Adrenal gland (tissue), 12 donors: Measurements from ENCODE around the gene TRIOBP. TPM values are rescaled to one million over a fixed set of nuclear protein-coding genes. Genes with fewer than 3 reads are reported as not detected.

Experiments
- DNase-seq, 7 donors: peaks; one replicate each; pipeline ENCODE4 v3.0.0-alpha.2; 2019 to 2020
- H3K27ac ChIP-seq, 5 donors: fragments of 200-600 bp; sonication (generic) in 4 of 5; 1 replicate in 3 of 5; 2 replicates in 2 of 5; pipeline versions ENCODE4 v1.5.1 to v1.8.0; 2016 to 2020; ENCODE audit warnings: mild to moderate bottlenecking in 1 of 5
- H3K27me3 ChIP-seq: fragments of 200-600 bp; 2 replicates; pipeline ENCODE4 v1.8.0; 2021
- H3K36me3 ChIP-seq, 2 donors: fragments of 200-600 bp; replicated peaks in 1 of 2; 1 replicate in 1 of 2; 2 replicates in 1 of 2; pipeline versions ENCODE4 v1.5.1 to v1.8.0; 2018 to 2022
- H3K4me1 ChIP-seq, 2 donors: fragments of 200-600 bp; replicated peaks in 1 of 2; 1 replicate in 1 of 2; 2 replicates in 1 of 2; pipeline versions ENCODE4 v1.5.1 to v1.8.0; 2018 to 2021
- H3K4me3 ChIP-seq, 4 donors: fragments of 200-600 bp; sonication (generic) in 3 of 4; one replicate each; pipeline ENCODE4 v1.5.1; 2016 to 2018
- H3K9me3 ChIP-seq, 3 donors: fragments of 200-600 bp; sonication (generic) in 1 of 3; replicated peaks in 1 of 3; 1 replicate in 2 of 3; 2 replicates in 1 of 3; pipeline versions ENCODE4 v1.5.1 to v1.8.0; 2016 to 2021
- CTCF ChIP-seq, 6 experiments: fragments of 450-650 bp in 4 of 6; fragments of 200-600 bp in 2 of 6; sonication (generic) in 1 of 6; IDR thresholded peaks; 1 replicate in 5 of 6; 2 replicates in 1 of 6; pipeline versions ENCODE4 v1.5.1 to v1.8.0; 2016 to 2021; ENCODE audit warnings: antibody characterized with exemption in 6 of 6, mild to moderate bottlenecking in 2 of 6, moderate library complexity in 1 of 6
- POLR2A ChIP-seq, 2 donors: fragments of 450-650 bp; IDR thresholded peaks; one replicate each; pipeline ENCODE4 v1.6.1; 2017; ENCODE audit warnings: antibody characterized with exemption in 2 of 2, mild to moderate bottlenecking in 2 of 2, moderate library complexity in 1 of 2
- WGBS, 4 donors: extraction: QIAGEN DNeasy Blood & Tissue Kit in 2 of 4; methylation state at CpG; one replicate each; pipeline versions ENCODE4 v1.1.5 to v1.1.7; 2013 to 2017; 5-methylcytosine and 5-hydroxymethylcytosine counted together
- intact Hi-C, 2 donors: fragments of 100-400 bp; cut with DNase I; formaldehyde crosslinking; loops; one replicate each; pipeline versions ENCODE4 v1.14.1 to v1.15.0; 2022 to 2023
- polyA plus RNA-seq, 3 donors: library from polyadenylated mRNA; stranded (reverse); fragments of 200-250 nt in 2 of 3; fragments of 350-450 nt in 1 of 3; fragmentation: Illumina TruSeq in 1 of 3; extraction: RNeasy Lipid Tissue Mini Kit (QIAGEN cat#74804) in 1 of 3; gene quantifications; one replicate each; pipeline ENCODE4 v1.2.3, GENCODE V29; 2013 to 2014
- total RNA-seq, 9 donors: library from RNA; depleted of rRNA in 4 of 9; stranded (reverse); fragments of >200 nt in 4 of 9; fragments of 120-200 nt in 1 of 9; fragmentation: NEBNext Ultra II Directional in 1 of 9; extraction: Animal tissue kit (Norgen Biotek cat#: 25700) in 1 of 9; gene quantifications; one replicate each; pipeline versions ENCODE4 v1.1.0 to v1.2.4, GENCODE V29; 2013 to 2023
- donor health status: healthy with polysubstance abuse.
- donor health status: Bipolar disorder and iron deficiency.
- donor health status: DM: yes; HTN: yes; CAD: no.
- donor health status: DM: no; HTN: no; CAD: no.
- donor health status: DM: no; HTN: no; CAD: no.
- donor health status: DM: yes; HTN: yes; CAD: no.

TRIOBP gene
- total and polyA plus RNA-seq, 12 donors = 24.6 to 146 (median 90.3) TPM

- WGBS, 4 donors = 5 to 18% (median 6%) methylated on average over 15 to 87 of the region's 87 CpGs
- Histone ChIP-seq H3K9me3 (no peaks in the 10 kb centered on the region), H3K27ac (peak overlapping the region in 4 of 5 donors; percentile 11 to 88 (median 78)), H3K27me3 (no peaks in the 10 kb centered on the region), H3K4me3 (peak overlapping the region; percentile 25 to 60 (median 27)), H3K36me3 (no peaks in the 10 kb centered on the region), H3K4me1 (peaks cover 34 to 52% of the 10 kb centered on the region in 2 donors)
- TF ChIP-seq CTCF (IDR thresholded peaks at IDR 0.05) (no peak), POLR2A (IDR thresholded peaks at IDR 0.05) (peak; percentile 81 to 89)
- intact Hi-C loops = no loop called here
- DNase-seq = peak; percentile 85 to 94 (median 88)
These were observed 108.3 kb downstream of the TRIOBP start for GRCh38 chr22:37804881-37805809.

- H3K27ac ChIP-seq = peak overlapping the region in 4 of 5 donors; percentile 11 to 88 (median 78)
These were observed 109.0 kb downstream of the TRIOBP start for GRCh38 chr22:37805810-37806277.

DNA sequence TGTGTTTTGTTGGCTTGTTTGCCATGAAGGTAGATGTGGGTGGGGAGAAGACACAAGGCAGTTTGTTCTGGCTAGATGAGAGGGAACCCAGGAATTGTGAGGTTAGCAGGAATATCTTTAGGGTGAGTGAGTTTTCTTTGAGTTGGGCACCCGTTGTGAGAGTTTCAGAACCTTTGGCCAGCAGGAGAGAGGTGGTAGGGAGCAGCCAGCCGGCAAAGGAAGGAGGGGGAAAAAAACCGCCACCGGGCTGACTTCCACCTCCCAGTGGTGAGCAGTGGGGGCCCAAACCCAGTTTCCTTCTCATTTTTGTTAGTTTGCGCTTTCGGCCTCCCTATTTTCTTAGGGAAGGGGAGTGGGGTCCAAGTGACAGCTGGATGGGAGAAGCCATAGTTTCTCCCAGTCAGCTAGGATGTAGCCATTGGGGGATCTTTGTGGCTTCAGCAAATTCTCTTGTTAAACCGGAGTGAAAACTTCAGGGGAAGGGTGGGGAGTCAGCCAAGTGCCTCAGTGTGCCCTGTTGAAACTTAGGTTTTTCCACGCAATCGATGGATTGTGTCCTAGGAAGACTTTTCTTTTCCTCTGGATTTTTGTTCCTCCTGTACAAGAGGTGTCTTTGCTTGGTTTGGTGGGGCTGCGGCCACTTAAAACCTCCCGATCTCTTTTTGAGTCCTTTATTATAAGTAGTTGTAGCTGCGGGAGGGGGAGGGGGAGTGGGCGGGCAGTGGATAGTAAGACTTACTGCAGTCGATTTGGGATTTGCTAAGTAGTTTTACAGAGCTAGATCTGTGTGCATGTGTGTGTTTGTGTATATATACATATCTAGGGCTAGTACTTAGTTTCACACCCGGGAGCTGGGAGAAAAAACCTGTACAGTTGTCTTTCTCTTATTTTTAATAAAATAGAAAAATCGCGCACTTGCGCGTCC is 109.8 kb downstream of the TRIOBP start:
- peak overlapping the region in 2 of 4 donors; percentile 38 to 60 for H3K4me3 ChIP-seq
- peak in 4 of 7 donors; percentile 41 to 73 (median 53) for DNase-seq
- no peaks in the 10 kb centered on the region for H3K27me3 ChIP-seq
- no peaks in the 10 kb centered on the region for H3K36me3 ChIP-seq
- 4 to 8% (median 7%) methylated on average over 18 to 19 of the region's 19 CpGs for WGBS, 4 donors
- H3K9me3 ChIP-seq = no peaks in the 10 kb centered on the region
- TF ChIP-seq CTCF (IDR thresholded peaks at IDR 0.05) (no peak), POLR2A (IDR thresholded peaks at IDR 0.05) (peak in 1 of 2 donors; percentile 11)
- intact Hi-C loops = no loop called here
- H3K27ac ChIP-seq = peak overlapping the region in 2 of 5 donors; percentile 49 to 74
- H3K4me1 ChIP-seq = peaks cover 34 to 52% of the 10 kb centered on the region in 2 donors

More at GRCh38 chr22:37805810-37806277, 109.0 kb downstream of the TRIOBP start:
- H3K36me3 ChIP-seq = no peaks in the 10 kb centered on the region
- TF ChIP-seq CTCF (IDR thresholded peaks at IDR 0.05) (no peak), POLR2A (IDR thresholded peaks at IDR 0.05) (no peak)
- WGBS, 4 donors = 49 to 62% (median 59%) methylated on average over 10 of the region's 10 CpGs
- H3K4me3 ChIP-seq = peak overlapping the region in 3 of 4 donors; percentile 20 to 60 (median 29)
- H3K9me3 ChIP-seq = no peaks in the 10 kb centered on the region
- intact Hi-C loops = no loop called here
- peaks cover 34 to 52% of the 10 kb centered on the region in 2 donors for H3K4me1 ChIP-seq
- no peaks in the 10 kb centered on the region for H3K27me3 ChIP-seq
- DNase-seq = no peak
